Smooth muscle cell (in vitro differentiated cells): ENCODE results near the gene RASD1. TPM values are rescaled to one million over a fixed set of nuclear protein-coding genes. Genes with fewer than 3 reads are reported as not detected.

ENCODE experiments used
- DNase-seq: peaks from one replicate; lab custom pipeline; 2025; ENCODE audit not compliant: unreplicated experiment; lab: John Stamatoyannopoulos, UW
- H2AFZ ChIP-seq: fragments of 200-600 bp; sonication (generic); 2 replicates; pipeline ENCODE4 v1.6.0; 2016; ENCODE audit warnings: antibody characterized with exemption, low read depth, mild to moderate bottlenecking
- H3F3A ChIP-seq: fragments of 200-600 bp; sonication (generic); 2 replicates; pipeline ENCODE4 v1.6.0; 2017; ENCODE audit warnings: antibody characterized with exemption, low read depth
- H3K27ac ChIP-seq: fragments of 200-600 bp; sonication (generic); 2 replicates; pipeline ENCODE4 v1.5.1; 2016; ENCODE audit warnings: low read depth, mild to moderate bottlenecking
- H3K27me3 ChIP-seq: fragments of 200-600 bp; sonication (generic); 2 replicates; pipeline ENCODE4 v1.6.1; 2016; ENCODE audit warnings: low read depth, mild to moderate bottlenecking
- H3K36me3 ChIP-seq: fragments of 200-600 bp; sonication (generic); 2 replicates; pipeline ENCODE4 v1.5.1; 2016; ENCODE audit warnings: low read depth
- H3K4me1 ChIP-seq: fragments of 200-600 bp; sonication (generic); 2 replicates; pipeline ENCODE4 v1.5.1; 2016; ENCODE audit warnings: low read depth
- H3K4me2 ChIP-seq: fragments of 200-600 bp; sonication (generic); 2 replicates; pipeline ENCODE4 v1.6.0; 2016; ENCODE audit warnings: mild to moderate bottlenecking
- H3K4me3 ChIP-seq: fragments of 200-600 bp; sonication (generic); 2 replicates; pipeline ENCODE4 v1.5.1; 2016; ENCODE audit warnings: mild to moderate bottlenecking
- H3K79me2 ChIP-seq: fragments of 200-600 bp; sonication (generic); 2 replicates; pipeline ENCODE4 v1.6.0; 2016; ENCODE audit warnings: low read depth, mild to moderate bottlenecking
- H3K9ac ChIP-seq: fragments of 200-600 bp; sonication (generic); 2 replicates; pipeline ENCODE4 v1.6.0; 2016; ENCODE audit warnings: low read depth
- H3K9me3 ChIP-seq: fragments of 200-600 bp; sonication (generic); replicated peaks from 2 replicates; pipeline ENCODE4 v1.5.1; 2016; ENCODE audit warnings: low read depth
- H4K20me1 ChIP-seq: fragments of 200-600 bp; sonication (generic); 2 replicates; pipeline ENCODE4 v1.6.0; 2016; ENCODE audit warnings: low read depth
- WGBS: methylation state at CpG from one replicate; pipeline ENCODE4 v1.1.7; 2016; ENCODE audit warnings: low lambda C conversion rate; 5-methylcytosine and 5-hydroxymethylcytosine counted together
- polyA plus RNA-seq: library from polyadenylated mRNA; unstranded; fragments of >200 nt; fragmentation: Nextera tagmentation; extraction: Ambion mirVana; gene quantifications from 2 replicates; pipeline ENCODE4 v1.2.1, GENCODE V29; 2016
- total RNA-seq: library from RNA; depleted of rRNA; stranded (reverse); fragments of >200 nt; gene quantifications from 2 replicates; pipeline ENCODE4 v1.2.3, GENCODE V29; 2014
- TF ChIP-seq, protein P1 (sequence below): fragments of 200-600 bp; sonication (generic); IDR thresholded peaks from 2 replicates; pipeline ENCODE4 v1.5.1; 2017; ENCODE audit warnings: borderline replicate concordance, mild to moderate bottlenecking, antibody characterized with exemption; ENCODE audit not compliant: insufficient read depth, poor library complexity, severe bottlenecking

RASD1 gene
- total and polyA plus RNA-seq, 2 experiments from 2014 or later: 5.0 to 5.7 TPM

DNA sequence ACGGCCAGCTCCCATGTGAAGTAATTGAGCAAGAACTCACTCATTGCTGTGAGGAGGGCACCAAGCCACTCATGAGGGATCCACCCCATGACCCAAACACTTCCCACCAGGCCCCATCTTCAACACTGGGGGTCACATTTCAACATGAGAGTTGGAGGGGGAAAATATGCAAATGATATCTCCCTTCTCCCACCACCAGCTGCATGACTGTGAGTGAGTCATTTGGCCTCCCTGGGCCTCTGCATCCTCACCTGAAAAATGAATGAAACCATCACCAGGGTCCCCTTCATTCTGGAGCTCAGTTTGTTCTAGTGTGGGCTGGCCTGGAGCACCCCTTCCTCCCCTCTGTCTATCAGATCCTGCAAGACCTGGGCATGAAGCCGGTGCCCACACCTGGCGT is 26.2 kb downstream of the RASD1 start:
- no peaks in the 10 kb centered on the region for H4K20me1 ChIP-seq
- H2AFZ ChIP-seq: no peak overlapping the region
- H3F3A ChIP-seq: no peaks in the 10 kb centered on the region
- H3K27ac ChIP-seq: no peak overlapping the region
- TF ChIP-seq, protein P1, sequence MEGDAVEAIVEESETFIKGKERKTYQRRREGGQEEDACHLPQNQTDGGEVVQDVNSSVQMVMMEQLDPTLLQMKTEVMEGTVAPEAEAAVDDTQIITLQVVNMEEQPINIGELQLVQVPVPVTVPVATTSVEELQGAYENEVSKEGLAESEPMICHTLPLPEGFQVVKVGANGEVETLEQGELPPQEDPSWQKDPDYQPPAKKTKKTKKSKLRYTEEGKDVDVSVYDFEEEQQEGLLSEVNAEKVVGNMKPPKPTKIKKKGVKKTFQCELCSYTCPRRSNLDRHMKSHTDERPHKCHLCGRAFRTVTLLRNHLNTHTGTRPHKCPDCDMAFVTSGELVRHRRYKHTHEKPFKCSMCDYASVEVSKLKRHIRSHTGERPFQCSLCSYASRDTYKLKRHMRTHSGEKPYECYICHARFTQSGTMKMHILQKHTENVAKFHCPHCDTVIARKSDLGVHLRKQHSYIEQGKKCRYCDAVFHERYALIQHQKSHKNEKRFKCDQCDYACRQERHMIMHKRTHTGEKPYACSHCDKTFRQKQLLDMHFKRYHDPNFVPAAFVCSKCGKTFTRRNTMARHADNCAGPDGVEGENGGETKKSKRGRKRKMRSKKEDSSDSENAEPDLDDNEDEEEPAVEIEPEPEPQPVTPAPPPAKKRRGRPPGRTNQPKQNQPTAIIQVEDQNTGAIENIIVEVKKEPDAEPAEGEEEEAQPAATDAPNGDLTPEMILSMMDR: no peak
- peaks cover 14% of the 10 kb centered on the region for H3K4me1 ChIP-seq
- H3K9me3 ChIP-seq: no peaks in the 10 kb centered on the region
- no peak for DNase-seq
- no peak overlapping the region for H3K4me2 ChIP-seq
- 97% methylated on average over 3 of the region's 3 CpGs for WGBS
- H3K4me3 ChIP-seq: no peak overlapping the region
- H3K27me3 ChIP-seq: peaks cover 10% of the 10 kb centered on the region
- H3K79me2 ChIP-seq: no peaks in the 10 kb centered on the region
- no peaks in the 10 kb centered on the region for H3K36me3 ChIP-seq
- no peak overlapping the region for H3K9ac ChIP-seq

DNA sequence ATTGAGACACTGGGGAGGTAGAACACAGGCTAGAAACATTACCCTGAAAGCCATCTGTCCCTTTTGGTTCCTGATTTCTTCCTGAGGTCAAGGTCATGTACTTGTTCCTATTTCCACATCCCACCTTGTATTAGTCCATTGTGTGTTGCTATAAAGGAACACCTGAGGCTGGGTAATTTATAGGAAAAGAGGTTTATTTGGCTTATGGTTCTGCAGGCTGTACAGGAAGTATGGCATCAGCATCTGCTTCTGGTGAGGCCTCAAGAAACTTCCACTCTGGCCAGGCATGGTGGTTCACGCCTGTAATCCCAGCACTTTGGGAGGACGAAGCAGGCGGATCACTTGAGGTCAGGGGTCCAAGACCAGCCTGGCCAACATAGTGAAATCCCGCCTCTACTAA is 26.8 kb downstream of the RASD1 start:
- H3K4me3 ChIP-seq: no peak overlapping the region
- TF ChIP-seq, protein P1: no peak

DNA sequence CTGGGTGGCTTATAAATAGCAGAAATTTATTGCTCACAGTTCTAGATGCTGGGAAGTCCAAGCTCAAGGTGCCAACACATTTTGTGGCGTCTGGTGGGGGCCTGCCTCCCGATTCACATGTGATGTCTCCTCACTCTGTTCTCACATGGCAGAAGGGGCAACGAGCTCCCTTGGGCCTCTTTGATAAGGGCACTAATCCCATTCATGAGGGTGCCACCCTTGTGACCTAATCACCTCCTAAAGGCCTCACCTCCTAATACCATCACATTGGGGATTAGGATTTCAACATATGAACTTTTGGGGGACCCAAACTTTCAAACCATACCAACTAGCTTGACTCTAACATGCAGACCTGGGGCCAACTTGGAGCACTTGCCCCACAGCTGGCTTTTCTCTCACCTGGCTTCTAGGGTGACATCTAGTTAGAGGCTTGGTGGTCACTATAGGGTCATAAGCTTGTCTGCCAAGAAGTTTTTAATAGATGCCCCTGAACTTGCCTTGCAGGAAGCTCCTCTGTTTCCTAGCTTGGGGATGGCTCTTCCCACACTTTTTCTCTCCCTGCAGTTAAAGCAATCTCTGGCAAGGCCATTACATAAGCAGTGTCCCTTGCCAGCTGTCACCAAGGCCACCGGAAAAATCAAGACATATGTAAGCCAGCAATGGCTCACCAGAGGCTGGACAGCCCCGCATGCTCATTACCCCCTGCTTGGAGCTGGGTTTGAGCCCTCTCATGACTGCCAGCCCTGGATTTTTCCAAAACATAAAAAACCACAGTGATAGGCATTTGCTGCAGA is 27.8 kb downstream of the RASD1 start:
- no peak overlapping the region for H2AFZ ChIP-seq
- no peaks in the 10 kb centered on the region for H3K9me3 ChIP-seq
- H3K4me3 ChIP-seq: no peak overlapping the region
- H3F3A ChIP-seq: no peaks in the 10 kb centered on the region
- no peaks in the 10 kb centered on the region for H3K79me2 ChIP-seq
- 69% methylated on average over 5 of the region's 5 CpGs for WGBS
- peaks cover 14% of the 10 kb centered on the region for H3K4me1 ChIP-seq
- peaks cover 10% of the 10 kb centered on the region for H3K27me3 ChIP-seq
- H3K4me2 ChIP-seq: no peak overlapping the region
- no peak overlapping the region for H3K27ac ChIP-seq
- TF ChIP-seq, protein P1: no peak
- DNase-seq: no peak
- no peaks in the 10 kb centered on the region for H3K36me3 ChIP-seq
- H4K20me1 ChIP-seq: no peaks in the 10 kb centered on the region
- no peak overlapping the region for H3K9ac ChIP-seq

More for the DNA sequence above, 26.8 kb downstream of the RASD1 start:
- Histone ChIP-seq H3K79me2 (no peaks in the 10 kb centered on the region), H3F3A (no peaks in the 10 kb centered on the region), H3K4me2 (no peak overlapping the region), H2AFZ (no peak overlapping the region), H4K20me1 (no peaks in the 10 kb centered on the region), H3K9me3 (no peaks in the 10 kb centered on the region), H3K4me1 (peaks cover 14% of the 10 kb centered on the region), H3K27ac (no peak overlapping the region), H3K36me3 (no peaks in the 10 kb centered on the region), H3K27me3 (peaks cover 10% of the 10 kb centered on the region), H3K9ac (no peak overlapping the region)
- DNase-seq: no peak
- 95% methylated on average over 4 of the region's 4 CpGs for WGBS

DNA sequence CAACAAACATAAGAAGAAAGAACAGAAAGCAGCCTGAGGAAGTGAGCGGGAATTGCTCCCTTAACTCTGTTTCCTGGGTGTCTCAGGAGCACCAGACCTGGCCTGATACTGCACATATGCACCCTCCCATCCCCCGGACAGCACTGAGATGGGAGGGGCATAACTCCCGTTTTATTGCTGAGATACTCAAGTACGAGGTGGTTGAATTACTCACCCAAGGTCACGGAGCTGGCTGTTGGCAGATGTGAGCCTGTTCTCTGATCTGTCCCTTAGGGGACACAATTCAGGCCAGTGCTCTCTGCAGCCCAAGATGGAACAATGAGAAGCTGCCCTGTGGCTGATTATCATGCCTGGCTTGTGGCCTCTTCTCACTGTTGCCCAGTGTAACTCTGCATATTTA is 28.5 kb downstream of the RASD1 start:
- TF ChIP-seq, protein P1: no peak
- WGBS: 45% methylated on average over 5 of the region's 5 CpGs
- no peak overlapping the region for H2AFZ ChIP-seq
- no peaks in the 10 kb centered on the region for H3F3A ChIP-seq
- H3K4me3 ChIP-seq: no peak overlapping the region
- H4K20me1 ChIP-seq: no peaks in the 10 kb centered on the region
- peaks cover 14% of the 10 kb centered on the region for H3K4me1 ChIP-seq
- no peaks in the 10 kb centered on the region for H3K79me2 ChIP-seq
- no peaks in the 10 kb centered on the region for H3K9me3 ChIP-seq
- no peak for DNase-seq
- H3K27me3 ChIP-seq: peaks cover 10% of the 10 kb centered on the region
- H3K36me3 ChIP-seq: no peaks in the 10 kb centered on the region
- no peak overlapping the region for H3K27ac ChIP-seq
- no peak overlapping the region for H3K4me2 ChIP-seq
- H3K9ac ChIP-seq: no peak overlapping the region
